Measurements from ENCODE around the gene CFAP47. TPM values are rescaled to one million over a fixed set of nuclear protein-coding genes. Genes with fewer than 3 reads are reported as not detected.

Gene CFAP47
- total RNA-seq, 1 donor from 2014 or later, result 0.17 TPM

GRCh38 chrX:36422368-36422767, 502.8 kb downstream of the CFAP47 start:
- Mint-ChIP-seq H3K4me1 (ENCODE audit: low read depth, unreplicated experiment) (no peaks in the 10 kb centered on the region), H3K4me3 (ENCODE audit: unreplicated experiment) (no peak overlapping the region), H3K9me3 (ENCODE audit: unreplicated experiment) (no peaks in the 10 kb centered on the region), H3K27me3 (ENCODE audit: unreplicated experiment) (no peaks in the 10 kb centered on the region), H3K36me3 (ENCODE audit: unreplicated experiment) (no peaks in the 10 kb centered on the region), H3K27ac (ENCODE audit: unreplicated experiment) (no peak overlapping the region)
- no peak for TF ChIP-seq CTCF (IDR thresholded peaks at IDR 0.05; ENCODE audit: partially characterized antibody, unreplicated experiment)
- DNase-seq, result no peak

- H3K27ac Mint-ChIP-seq (ENCODE audit: unreplicated experiment), result no peak overlapping the region
- no peak overlapping the region for H3K4me3 Mint-ChIP-seq (ENCODE audit: unreplicated experiment)
- H3K27me3 Mint-ChIP-seq (ENCODE audit: unreplicated experiment), result no peaks in the 10 kb centered on the region
- no peak for DNase-seq
- H3K9me3 Mint-ChIP-seq (ENCODE audit: unreplicated experiment), result no peaks in the 10 kb centered on the region
- H3K36me3 Mint-ChIP-seq (ENCODE audit: unreplicated experiment), result no peaks in the 10 kb centered on the region
- TF ChIP-seq CTCF (IDR thresholded peaks at IDR 0.05; ENCODE audit: partially characterized antibody, unreplicated experiment), result no peak
- H3K4me1 Mint-ChIP-seq (ENCODE audit: low read depth, unreplicated experiment), result no peaks in the 10 kb centered on the region
Observed at GRCh38 chrX:36431819-36432218, 512.3 kb downstream of the CFAP47 start.

GRCh38 chrX:36434522-36434921, 515.0 kb downstream of the CFAP47 start:
- H3K36me3 Mint-ChIP-seq (ENCODE audit: unreplicated experiment), result no peaks in the 10 kb centered on the region
- DNase-seq, result no peak
- H3K27ac Mint-ChIP-seq (ENCODE audit: unreplicated experiment), result no peak overlapping the region
- no peak for TF ChIP-seq CTCF (IDR thresholded peaks at IDR 0.05; ENCODE audit: partially characterized antibody, unreplicated experiment)
- no peaks in the 10 kb centered on the region for H3K4me1 Mint-ChIP-seq (ENCODE audit: low read depth, unreplicated experiment)
- no peaks in the 10 kb centered on the region for H3K27me3 Mint-ChIP-seq (ENCODE audit: unreplicated experiment)
- no peaks in the 10 kb centered on the region for H3K9me3 Mint-ChIP-seq (ENCODE audit: unreplicated experiment)
- no peak overlapping the region for H3K4me3 Mint-ChIP-seq (ENCODE audit: unreplicated experiment)

Other genes with a start within 250 kb of the CFAP47 start
- gene MAGEB16, start 121.4 kb upstream of the CFAP47 start, total RNA-seq (ENCODE audit: unreplicated experiment), result not detected